ENCODE data around the gene FUCA2.

DNA sequence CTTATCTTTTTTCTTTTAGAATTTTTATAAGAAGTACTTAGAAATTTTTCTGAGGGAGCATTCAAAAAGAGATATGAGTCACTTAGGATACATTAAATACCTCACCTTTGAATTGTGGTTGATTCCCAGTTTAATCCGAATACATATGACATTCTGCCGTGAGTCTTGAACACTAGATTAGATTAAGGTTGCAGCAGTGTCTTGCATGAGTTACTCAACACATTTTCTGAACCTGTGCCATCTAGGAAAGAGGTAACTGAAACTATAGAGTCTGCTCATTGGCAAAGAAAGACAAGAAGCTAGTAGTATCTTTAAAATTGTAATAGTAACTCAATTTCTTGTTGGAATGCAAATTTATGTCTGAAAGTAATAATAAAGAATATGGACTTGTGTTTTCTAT, 46.0 kb downstream of the FUCA2 start:
- TF ChIP-seq CTCF (IDR thresholded peaks at IDR 0.05; ENCODE audit: low read length) (no peak), EZH2 (optimal IDR thresholded peaks at IDR 0.05; ENCODE audit: low read depth, low read length) (no peak), EZH2phosphoT487 (IDR thresholded peaks at IDR 0.05; ENCODE audit: low read length) (no peak)
